Mesendoderm (in vitro differentiated cells): Measurements from ENCODE around the gene SERPINA12.

ENCODE experiments used
- DNase-seq: peaks from one replicate; pipeline ENCODE4 v3.0.0; 2013
- H2AK5ac ChIP-seq: 2 replicates; pipeline ENCODE4 v1.6.1; 2013; ENCODE audit warnings: low read length, inconsistent platforms
- H2BK120ac ChIP-seq: 2 replicates; pipeline ENCODE4 v1.6.1; 2013; ENCODE audit warnings: low read depth, mild to moderate bottlenecking, low read length, moderate library complexity, mixed read lengths
- H2BK15ac ChIP-seq: replicated peaks from 2 replicates; pipeline ENCODE4 v1.6.1; 2013; ENCODE audit warnings: low read depth, mild to moderate bottlenecking, moderate library complexity
- H2BK5ac ChIP-seq: 2 replicates; pipeline ENCODE4 v1.6.1; 2013; ENCODE audit warnings: low read length, inconsistent platforms
- H3K18ac ChIP-seq: 2 replicates; pipeline ENCODE4 v1.6.1; 2013; ENCODE audit warnings: mild to moderate bottlenecking, low read length, mixed read lengths
- H3K23ac ChIP-seq: one replicate; pipeline ENCODE4 v1.6.1; 2013; ENCODE audit warnings: low read length
- H3K27ac ChIP-seq: 2 replicates; pipeline ENCODE4 v1.5.1; 2013; ENCODE audit warnings: low read depth, mild to moderate bottlenecking, inconsistent platforms, low read length, moderate library complexity
- H3K27me3 ChIP-seq: 2 replicates; pipeline ENCODE4 v1.6.1; 2013; ENCODE audit warnings: low read length, control low read depth, mild to moderate bottlenecking, inconsistent platforms; ENCODE audit not compliant: insufficient read depth, poor library complexity
- H3K36me3 ChIP-seq: 2 replicates; pipeline ENCODE4 v1.6.1; 2013; ENCODE audit warnings: low read length, inconsistent platforms; ENCODE audit not compliant: control insufficient read depth, insufficient read depth
- H3K4ac ChIP-seq: one replicate; pipeline ENCODE4 v1.6.1; 2013; ENCODE audit warnings: low read depth, mild to moderate bottlenecking, low read length, moderate library complexity
- H3K4me1 ChIP-seq: 2 replicates; pipeline ENCODE4 v1.6.1; 2013; ENCODE audit warnings: low read depth, low read length, inconsistent platforms; ENCODE audit not compliant: control insufficient read depth
- H3K4me2 ChIP-seq: 2 replicates; pipeline ENCODE4 v1.6.1; 2013; ENCODE audit warnings: low read length
- H3K4me3 ChIP-seq: 2 replicates; pipeline ENCODE4 v1.5.1; 2013; ENCODE audit warnings: mild to moderate bottlenecking, low read length
- H3K56ac ChIP-seq: one replicate; pipeline ENCODE4 v1.6.1; 2013; ENCODE audit warnings: low read length
- H3K79me1 ChIP-seq: 2 replicates; pipeline ENCODE4 v1.6.1; 2013; ENCODE audit warnings: low read length, inconsistent platforms
- H3K79me2 ChIP-seq: 2 replicates; pipeline ENCODE4 v1.6.1; 2013; ENCODE audit warnings: mild to moderate bottlenecking, low read length; ENCODE audit not compliant: control insufficient read depth, insufficient read depth
- H3K9ac ChIP-seq: 2 replicates; pipeline ENCODE4 v1.6.1; 2013; ENCODE audit warnings: low read length, inconsistent platforms
- H4K5ac ChIP-seq: one replicate; pipeline ENCODE4 v1.6.1; 2013; ENCODE audit warnings: low read length
- H4K8ac ChIP-seq: one replicate; pipeline ENCODE4 v1.6.1; 2013; ENCODE audit warnings: low read depth, mild to moderate bottlenecking, control low read depth, low read length, moderate library complexity
- WGBS: extraction: QIAGEN DNeasy Blood & Tissue Kit; methylation state at CpG from one replicate; pipeline ENCODE4 v1.1.7; 2013; ENCODE audit warnings: low lambda C conversion rate, missing lambda C conversion rate; ENCODE audit not compliant: insufficient coverage; ENCODE audit errors: extremely low coverage; 5-methylcytosine and 5-hydroxymethylcytosine counted together

SERPINA12 gene

DNA sequence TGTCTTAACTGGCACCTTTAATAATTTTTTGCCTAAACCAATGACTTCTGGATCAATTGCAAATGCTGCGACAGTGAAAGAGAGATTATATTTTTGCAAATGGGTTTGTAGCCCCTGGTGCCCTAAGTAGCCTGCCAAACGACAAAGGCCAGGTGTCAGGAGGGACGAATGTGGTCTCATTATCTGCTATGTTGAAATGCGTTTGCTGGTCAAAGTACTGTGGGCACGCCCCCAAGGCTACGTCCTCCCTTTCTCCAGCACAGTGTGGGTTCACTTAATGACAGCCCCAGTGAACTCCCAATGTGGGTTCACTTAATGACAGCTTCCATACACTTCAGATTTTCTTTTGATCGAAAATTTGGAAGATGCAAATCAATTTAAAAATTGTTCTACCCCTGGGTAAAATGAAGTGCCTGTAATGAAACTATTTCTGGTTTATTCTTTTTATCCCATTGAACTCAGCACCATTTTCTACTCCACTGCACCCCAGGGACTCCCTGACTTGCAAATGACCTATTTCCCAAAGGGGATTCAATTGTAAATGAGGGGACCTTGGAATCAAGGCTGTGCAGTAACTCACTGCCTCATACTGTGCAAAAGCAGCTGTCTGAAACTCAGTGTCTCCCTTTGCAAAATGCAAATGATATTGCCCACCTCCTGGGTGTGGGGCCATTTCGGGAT lies 58.0 kb downstream of the SERPINA12 start:
- no peak overlapping the region for H4K5ac ChIP-seq
- H4K8ac ChIP-seq = no peak overlapping the region
- no peak overlapping the region for H3K9ac ChIP-seq
- no peak overlapping the region for H3K56ac ChIP-seq
- no peak overlapping the region for H3K23ac ChIP-seq
- no peak overlapping the region for H3K18ac ChIP-seq
- H3K79me2 ChIP-seq = no peaks in the 10 kb centered on the region
- H3K79me1 ChIP-seq = no peaks in the 10 kb centered on the region
- no peak overlapping the region for H3K4me3 ChIP-seq
- no peak for DNase-seq
- peaks cover 2% of the 10 kb centered on the region for H3K4me1 ChIP-seq
- no peak overlapping the region for H2BK15ac ChIP-seq
- no peak overlapping the region for H3K4ac ChIP-seq
- WGBS = no CpG with 5 or more reads among the region's 8 CpGs
- H3K27me3 ChIP-seq = no peaks in the 10 kb centered on the region
- H2BK120ac ChIP-seq = no peak overlapping the region
- no peaks in the 10 kb centered on the region for H3K36me3 ChIP-seq
- H2AK5ac ChIP-seq = no peak overlapping the region
- H2BK5ac ChIP-seq = no peak overlapping the region
- H3K27ac ChIP-seq = no peak overlapping the region
- no peak overlapping the region for H3K4me2 ChIP-seq

GRCh38 chr14:94450722-94451090 lies 58.6 kb downstream of the SERPINA12 start:
- no peak for DNase-seq
- Histone ChIP-seq H3K9ac (no peak overlapping the region), H3K4me2 (no peak overlapping the region), H3K23ac (no peak overlapping the region), H3K56ac (no peak overlapping the region), H4K5ac (no peak overlapping the region), H2BK120ac (no peak overlapping the region), H3K27me3 (no peaks in the 10 kb centered on the region), H2AK5ac (no peak overlapping the region), H3K18ac (no peak overlapping the region), H3K79me2 (no peaks in the 10 kb centered on the region), H4K8ac (no peak overlapping the region), H3K4ac (no peak overlapping the region), H3K36me3 (no peaks in the 10 kb centered on the region), H2BK5ac (no peak overlapping the region), H3K79me1 (no peaks in the 10 kb centered on the region), H2BK15ac (no peak overlapping the region), H3K4me3 (no peak overlapping the region), H3K4me1 (peaks cover 2% of the 10 kb centered on the region), H3K27ac (no peak overlapping the region)
- WGBS = no CpG with 5 or more reads among the region's 3 CpGs

GRCh38 chr14:94449930-94450329 lies 59.3 kb downstream of the SERPINA12 start:
- Histone ChIP-seq H3K27me3 (no peaks in the 10 kb centered on the region), H2BK15ac (no peak overlapping the region), H3K79me2 (no peaks in the 10 kb centered on the region), H2BK120ac (no peak overlapping the region), H4K5ac (no peak overlapping the region), H3K27ac (no peak overlapping the region), H3K23ac (no peak overlapping the region), H3K79me1 (no peaks in the 10 kb centered on the region), H3K36me3 (no peaks in the 10 kb centered on the region), H3K56ac (no peak overlapping the region), H3K18ac (no peak overlapping the region), H4K8ac (no peak overlapping the region), H2AK5ac (no peak overlapping the region), H3K4me1 (peaks cover 2% of the 10 kb centered on the region), H3K9ac (no peak overlapping the region), H3K4me3 (no peak overlapping the region), H3K4me2 (no peak overlapping the region), H2BK5ac (no peak overlapping the region), H3K4ac (no peak overlapping the region)
- DNase-seq = no peak
- WGBS = no CpG with 5 or more reads among the region's 6 CpGs

GRCh38 chr14:94448071-94448808 lies 61.0 kb downstream of the SERPINA12 start:
- Histone ChIP-seq H3K27me3 (no peaks in the 10 kb centered on the region), H3K4me2 (no peak overlapping the region), H3K79me1 (no peaks in the 10 kb centered on the region), H3K4ac (no peak overlapping the region), H3K4me1 (peaks cover 2% of the 10 kb centered on the region), H3K56ac (no peak overlapping the region), H3K18ac (no peak overlapping the region), H2AK5ac (no peak overlapping the region), H4K5ac (no peak overlapping the region), H2BK5ac (no peak overlapping the region), H3K79me2 (no peaks in the 10 kb centered on the region), H4K8ac (no peak overlapping the region), H3K9ac (no peak overlapping the region), H3K4me3 (no peak overlapping the region), H3K27ac (no peak overlapping the region), H3K23ac (no peak overlapping the region), H2BK120ac (no peak overlapping the region), H2BK15ac (no peak overlapping the region), H3K36me3 (no peaks in the 10 kb centered on the region)
- DNase-seq = no peak
- WGBS = no CpG with 5 or more reads among the region's 14 CpGs

DNA sequence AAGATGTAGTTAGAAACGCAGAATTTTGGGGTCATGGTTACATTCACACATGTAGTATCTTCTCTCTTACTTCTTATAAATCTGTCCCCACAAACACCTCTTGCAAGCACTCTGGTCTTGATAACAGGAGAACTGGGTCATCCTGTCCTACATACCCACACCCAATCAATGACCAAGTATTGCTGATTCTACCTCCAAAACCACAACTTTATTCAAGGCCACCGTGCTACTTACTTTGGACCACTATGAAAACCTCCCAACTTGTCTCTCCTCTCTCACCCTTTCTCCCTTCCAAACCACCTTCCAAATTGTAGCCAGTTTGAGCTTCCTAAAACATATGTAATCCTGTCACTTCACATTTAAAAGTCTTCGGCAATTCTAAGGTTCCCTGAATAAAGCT lies 62.1 kb downstream of the SERPINA12 start:
- no peak overlapping the region for H3K4me3 ChIP-seq
- H3K56ac ChIP-seq = no peak overlapping the region
- no peak overlapping the region for H3K4me2 ChIP-seq
- DNase-seq = no peak
- H3K9ac ChIP-seq = no peak overlapping the region
- no CpG with 5 or more reads among the region's 3 CpGs for WGBS
- H3K27ac ChIP-seq = no peak overlapping the region
- no peak overlapping the region for H3K23ac ChIP-seq
- no peak overlapping the region for H4K5ac ChIP-seq
- H2AK5ac ChIP-seq = no peak overlapping the region
- H3K36me3 ChIP-seq = no peaks in the 10 kb centered on the region
- no peak overlapping the region for H3K18ac ChIP-seq
- H2BK120ac ChIP-seq = no peak overlapping the region
- H3K79me1 ChIP-seq = no peaks in the 10 kb centered on the region
- H3K27me3 ChIP-seq = no peaks in the 10 kb centered on the region
- H2BK5ac ChIP-seq = no peak overlapping the region
- H3K4me1 ChIP-seq = peaks cover 2% of the 10 kb centered on the region
- H2BK15ac ChIP-seq = no peak overlapping the region
- no peak overlapping the region for H3K4ac ChIP-seq
- no peaks in the 10 kb centered on the region for H3K79me2 ChIP-seq
- H4K8ac ChIP-seq = no peak overlapping the region
